Fibroblast of lung (primary cell): ENCODE measurements around the gene PMM1. TPM values are rescaled to one million over a fixed set of nuclear protein-coding genes. Genes with fewer than 3 reads are reported as not detected.

Experiments used
- DNase-seq, 2 donors: peaks; one replicate each; pipeline versions ENCODE4 v3.0.0 to v3.0.0-alpha.2; 2010; ENCODE audit warnings: low read depth in 2 of 2
- H2AFZ ChIP-seq: 2 replicates; pipeline ENCODE4 v1.5.1; 2012; ENCODE audit warnings: low read length, control low read depth, inconsistent platforms
- H3K27ac ChIP-seq: 2 replicates; pipeline ENCODE4 v1.5.1; 2011; ENCODE audit warnings: low read length, control low read depth; ENCODE audit not compliant: insufficient read depth
- H3K27me3 ChIP-seq: 2 replicates; pipeline ENCODE4 v1.5.1; 2011; ENCODE audit warnings: mild to moderate bottlenecking, low read length; ENCODE audit not compliant: control insufficient read depth, insufficient read depth
- H3K36me3 ChIP-seq: 2 replicates; pipeline ENCODE4 v1.5.1; 2011; ENCODE audit warnings: low read length; ENCODE audit not compliant: control insufficient read depth, insufficient read depth
- H3K4me1 ChIP-seq: 2 replicates; pipeline ENCODE4 v1.5.1; 2011; ENCODE audit warnings: low read length; ENCODE audit not compliant: control insufficient read depth, insufficient read depth; ENCODE audit errors: extremely low read depth
- H3K4me2 ChIP-seq: 2 replicates; pipeline ENCODE4 v1.5.1; 2011; ENCODE audit warnings: low read length, control low read depth; ENCODE audit not compliant: insufficient read depth; ENCODE audit errors: extremely low read depth
- H3K4me3 ChIP-seq, 4 experiments: fragments of 200-600 bp in 1 of 4; sonication (generic) in 1 of 4; replicated peaks in 1 of 4; 2 replicates each; pipeline ENCODE4 v1.5.1; 2011 to 2016; ENCODE audit warnings: low read length in 4 of 4, low read depth in 3 of 4, mild to moderate bottlenecking in 3 of 4, control low read depth in 2 of 4, inconsistent platforms in 1 of 4, mixed read lengths in 1 of 4; ENCODE audit not compliant: insufficient read depth in 1 of 4; ENCODE audit errors: control extremely low read depth in 1 of 4
- H3K79me2 ChIP-seq: 2 replicates; pipeline ENCODE4 v1.5.1; 2012; ENCODE audit warnings: mild to moderate bottlenecking, low read length, inconsistent platforms; ENCODE audit not compliant: control insufficient read depth, insufficient read depth
- H3K9ac ChIP-seq: 2 replicates; pipeline ENCODE4 v1.5.1; 2011; ENCODE audit warnings: mild to moderate bottlenecking, low read length, control low read depth; ENCODE audit not compliant: insufficient read depth
- H3K9me3 ChIP-seq: 2 replicates; pipeline ENCODE4 v1.5.1; 2012; ENCODE audit warnings: low read depth, low read length; ENCODE audit not compliant: control insufficient read depth, insufficient read depth
- H4K20me1 ChIP-seq: 2 replicates; pipeline ENCODE4 v1.5.1; 2011; ENCODE audit warnings: low read length; ENCODE audit not compliant: control insufficient read depth, insufficient read depth; ENCODE audit errors: extremely low read depth
- EZH2 ChIP-seq: IDR thresholded peaks from 2 replicates; pipeline ENCODE4 v1.5.1; 2012; ENCODE audit warnings: low read length, control low read depth, mild to moderate bottlenecking; ENCODE audit errors: missing control alignments
- polyA plus RNA-seq, 2 donors: library from polyadenylated mRNA; depleted of rRNA in 1 of 2; stranded (reverse) in 1 of 2; unstranded in 1 of 2; fragments of >200 nt; gene quantifications; 2 replicates each; pipeline ENCODE4 v1.2.1, GENCODE V29; 2011 to 2012; ENCODE audit warnings: missing spikeins in 1 of 2
- total RNA-seq: library from RNA; depleted of rRNA; stranded (reverse); fragments of >200 nt; gene quantifications from 2 replicates; pipeline ENCODE4 v1.2.1, GENCODE V29; 2014
- TF ChIP-seq, protein P1 (sequence below), 2 donors: IDR thresholded peaks in 1 of 2; conservative IDR thresholded peaks in 1 of 2; 1 replicate in 1 of 2; 2 replicates in 1 of 2; pipeline ENCODE4 v1.5.1; 2011 to 2012; ENCODE audit warnings: low read length in 2 of 2, control low read depth in 1 of 2, inconsistent platforms in 1 of 2, low read depth in 1 of 2, mild to moderate bottlenecking in 1 of 2

The PMM1 gene
- total and polyA plus RNA-seq, 2 donors (not counting 1 experiment from before 2014, with no cell fraction given), result 32.4 to 110 TPM

GRCh38 chr22:41530890-41531714 is 58.5 kb downstream of the PMM1 start:
- Histone ChIP-seq H4K20me1 (no peaks in the 10 kb centered on the region), H3K4me2 (no peak overlapping the region), H3K79me2 (peaks cover 15% of the 10 kb centered on the region), H3K4me3 (no peak overlapping the region), H3K36me3 (peaks cover 47% of the 10 kb centered on the region), H2AFZ (no peak overlapping the region), H3K9ac (no peak overlapping the region), H3K27me3 (no peaks in the 10 kb centered on the region), H3K9me3 (no peaks in the 10 kb centered on the region), H3K4me1 (peaks cover 3% of the 10 kb centered on the region), H3K27ac (no peak overlapping the region)
- TF ChIP-seq, protein P1, sequence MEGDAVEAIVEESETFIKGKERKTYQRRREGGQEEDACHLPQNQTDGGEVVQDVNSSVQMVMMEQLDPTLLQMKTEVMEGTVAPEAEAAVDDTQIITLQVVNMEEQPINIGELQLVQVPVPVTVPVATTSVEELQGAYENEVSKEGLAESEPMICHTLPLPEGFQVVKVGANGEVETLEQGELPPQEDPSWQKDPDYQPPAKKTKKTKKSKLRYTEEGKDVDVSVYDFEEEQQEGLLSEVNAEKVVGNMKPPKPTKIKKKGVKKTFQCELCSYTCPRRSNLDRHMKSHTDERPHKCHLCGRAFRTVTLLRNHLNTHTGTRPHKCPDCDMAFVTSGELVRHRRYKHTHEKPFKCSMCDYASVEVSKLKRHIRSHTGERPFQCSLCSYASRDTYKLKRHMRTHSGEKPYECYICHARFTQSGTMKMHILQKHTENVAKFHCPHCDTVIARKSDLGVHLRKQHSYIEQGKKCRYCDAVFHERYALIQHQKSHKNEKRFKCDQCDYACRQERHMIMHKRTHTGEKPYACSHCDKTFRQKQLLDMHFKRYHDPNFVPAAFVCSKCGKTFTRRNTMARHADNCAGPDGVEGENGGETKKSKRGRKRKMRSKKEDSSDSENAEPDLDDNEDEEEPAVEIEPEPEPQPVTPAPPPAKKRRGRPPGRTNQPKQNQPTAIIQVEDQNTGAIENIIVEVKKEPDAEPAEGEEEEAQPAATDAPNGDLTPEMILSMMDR (conservative IDR thresholded peaks at IDR 0.05 in 1 of 2, IDR thresholded peaks at IDR 0.05 in 1 of 2; ENCODE audit: low read depth in 1 of 2, low read length in 2 of 2), result no peak
- no peak for TF ChIP-seq EZH2
- no peak for DNase-seq

DNA sequence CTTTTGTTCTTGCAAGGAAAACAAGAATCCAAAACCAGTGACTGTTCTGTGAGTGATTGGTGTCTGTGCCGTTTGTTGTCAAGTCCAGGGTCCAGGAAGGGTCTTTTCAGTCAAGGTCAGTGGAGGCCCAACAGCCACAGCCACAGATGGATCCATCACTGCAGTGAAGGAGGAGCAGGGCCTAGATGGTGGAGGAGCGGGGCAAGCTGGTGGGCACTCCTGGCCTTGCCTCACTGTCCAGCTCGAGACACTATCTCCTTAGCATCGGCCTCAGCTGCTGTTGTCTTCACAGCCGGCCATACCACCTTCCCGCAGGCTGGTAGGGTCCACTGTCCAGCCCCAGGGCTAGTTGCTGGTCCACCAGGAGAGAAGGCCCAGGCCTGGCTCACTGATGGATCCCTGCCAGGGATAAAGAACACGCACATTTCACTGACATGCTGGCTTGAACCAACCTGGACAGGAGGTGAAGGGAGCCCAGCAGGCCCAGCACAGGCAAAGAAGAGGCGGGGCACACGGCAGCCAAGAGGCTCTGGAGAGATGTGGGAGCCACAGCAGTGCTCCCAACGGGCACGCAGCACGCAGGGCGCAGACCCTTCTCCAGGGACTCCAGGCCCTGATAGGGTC is 60.6 kb downstream of the PMM1 start:
- H3K27me3 ChIP-seq, result no peaks in the 10 kb centered on the region
- H4K20me1 ChIP-seq, result no peaks in the 10 kb centered on the region
- H3K4me2 ChIP-seq, result no peak overlapping the region
- no peak overlapping the region for H3K27ac ChIP-seq
- DNase-seq, result no peak
- H3K9me3 ChIP-seq, result no peaks in the 10 kb centered on the region
- H3K36me3 ChIP-seq, result peaks cover 57% of the 10 kb centered on the region
- no peak overlapping the region for H3K9ac ChIP-seq
- H3K4me1 ChIP-seq, result peaks cover 21% of the 10 kb centered on the region
- TF ChIP-seq EZH2, result no peak
- TF ChIP-seq, protein P1 (conservative IDR thresholded peaks at IDR 0.05 in 1 of 2, IDR thresholded peaks at IDR 0.05 in 1 of 2; ENCODE audit: low read depth in 1 of 2, low read length in 2 of 2), result no peak
- H3K4me3 ChIP-seq, result no peak overlapping the region
- H2AFZ ChIP-seq, result no peak overlapping the region
- peaks cover 18% of the 10 kb centered on the region for H3K79me2 ChIP-seq

DNA sequence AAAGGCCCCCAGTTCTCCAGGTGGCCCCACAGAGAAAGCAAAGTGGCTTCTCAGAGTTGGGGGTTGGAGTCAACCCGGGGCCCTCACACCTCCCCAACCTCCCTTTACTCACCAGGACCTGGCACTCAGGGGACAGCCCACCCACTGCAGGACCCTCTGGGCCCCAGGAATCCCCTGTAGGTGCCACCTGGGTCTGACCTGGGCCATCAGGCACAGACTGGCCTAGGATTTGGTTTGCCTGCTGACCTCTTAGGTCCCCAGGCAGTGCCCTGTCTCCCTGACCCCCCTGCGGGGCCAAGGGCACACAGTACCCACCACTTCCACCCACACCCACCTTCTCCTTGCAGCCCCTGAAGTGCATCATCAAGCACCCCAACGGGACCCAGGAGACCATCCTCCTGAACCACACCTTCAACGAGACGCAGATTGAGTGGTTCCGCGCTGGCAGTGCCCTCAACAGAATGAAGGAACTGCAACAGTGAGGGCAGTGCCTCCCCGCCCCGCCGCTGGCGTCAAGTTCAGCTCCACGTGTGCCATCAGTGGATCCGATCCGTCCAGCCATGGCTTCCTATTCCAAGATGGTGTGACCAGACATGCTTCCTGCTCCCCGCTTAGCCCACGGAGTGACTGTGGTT is 61.4 kb downstream of the PMM1 start:
- H3K79me2 ChIP-seq, result peaks cover 18% of the 10 kb centered on the region
- DNase-seq, result no peak
- H3K27ac ChIP-seq, result no peak overlapping the region
- H2AFZ ChIP-seq, result no peak overlapping the region
- H3K27me3 ChIP-seq, result no peaks in the 10 kb centered on the region
- H3K4me3 ChIP-seq, result no peak overlapping the region
- H3K4me1 ChIP-seq, result peaks cover 29% of the 10 kb centered on the region
- H3K4me2 ChIP-seq, result no peak overlapping the region
- H3K9ac ChIP-seq, result no peak overlapping the region
- H3K9me3 ChIP-seq, result no peaks in the 10 kb centered on the region
- peaks cover 59% of the 10 kb centered on the region for H3K36me3 ChIP-seq
- TF ChIP-seq EZH2, result no peak
- TF ChIP-seq, protein P1 (conservative IDR thresholded peaks at IDR 0.05 in 1 of 2, IDR thresholded peaks at IDR 0.05 in 1 of 2; ENCODE audit: low read depth in 1 of 2, low read length in 2 of 2), result no peak
- no peaks in the 10 kb centered on the region for H4K20me1 ChIP-seq
